Suprapubic skin (tissue), 4 donors: ENCODE measurements around the gene GPC5.

ENCODE experiments used
- EP300 ChIP-seq: sonication (generic); formaldehyde crosslinking; IDR thresholded peaks from one replicate; pipeline ENCODE4 v1.6.1; 2017; ENCODE audit warnings: antibody characterized with exemption
- POLR2A ChIP-seq, 2 donors: fragments of 450-650 bp; IDR thresholded peaks; one replicate each; pipeline ENCODE4 v1.6.1; 2017; ENCODE audit warnings: antibody characterized with exemption in 2 of 2, mild to moderate bottlenecking in 2 of 2, moderate library complexity in 2 of 2
- POLR2AphosphoS5 ChIP-seq, 3 donors: sonication (generic); formaldehyde crosslinking; IDR thresholded peaks; one replicate each; pipeline ENCODE4 v1.6.1; 2017; ENCODE audit warnings: antibody characterized with exemption in 3 of 3
- TF ChIP-seq, protein P1 (sequence below), 2 donors: fragments of 200-600 bp in 1 of 2; fragments of 450-650 bp in 1 of 2; sonication (generic) in 1 of 2; IDR thresholded peaks; one replicate each; pipeline ENCODE4 v1.5.1; 2016 to 2019; ENCODE audit warnings: antibody characterized with exemption in 2 of 2, mild to moderate bottlenecking in 1 of 2, moderate library complexity in 1 of 2

DNA sequence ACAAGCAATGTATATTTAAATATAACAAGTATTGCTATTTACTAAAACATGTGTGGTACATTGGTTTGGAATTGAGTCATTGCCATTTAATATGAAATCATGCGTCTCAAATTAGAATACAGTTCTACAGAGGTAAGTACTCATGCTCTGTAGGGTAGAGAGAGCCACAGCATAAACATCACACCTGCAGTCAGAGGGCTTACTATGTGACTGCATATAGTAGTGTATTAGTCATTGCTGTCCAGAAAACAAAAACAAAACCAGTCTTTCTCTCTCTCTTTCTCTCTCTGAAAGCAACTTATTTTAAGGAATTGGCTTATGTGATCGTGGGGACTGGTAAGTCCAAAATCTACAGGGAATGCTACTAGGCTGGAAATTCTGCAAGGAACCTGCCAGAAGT is 370.3 kb downstream of the GPC5 start:
- TF ChIP-seq POLR2AphosphoS5 (IDR thresholded peaks at IDR 0.05): no peak
- TF ChIP-seq, protein P1, sequence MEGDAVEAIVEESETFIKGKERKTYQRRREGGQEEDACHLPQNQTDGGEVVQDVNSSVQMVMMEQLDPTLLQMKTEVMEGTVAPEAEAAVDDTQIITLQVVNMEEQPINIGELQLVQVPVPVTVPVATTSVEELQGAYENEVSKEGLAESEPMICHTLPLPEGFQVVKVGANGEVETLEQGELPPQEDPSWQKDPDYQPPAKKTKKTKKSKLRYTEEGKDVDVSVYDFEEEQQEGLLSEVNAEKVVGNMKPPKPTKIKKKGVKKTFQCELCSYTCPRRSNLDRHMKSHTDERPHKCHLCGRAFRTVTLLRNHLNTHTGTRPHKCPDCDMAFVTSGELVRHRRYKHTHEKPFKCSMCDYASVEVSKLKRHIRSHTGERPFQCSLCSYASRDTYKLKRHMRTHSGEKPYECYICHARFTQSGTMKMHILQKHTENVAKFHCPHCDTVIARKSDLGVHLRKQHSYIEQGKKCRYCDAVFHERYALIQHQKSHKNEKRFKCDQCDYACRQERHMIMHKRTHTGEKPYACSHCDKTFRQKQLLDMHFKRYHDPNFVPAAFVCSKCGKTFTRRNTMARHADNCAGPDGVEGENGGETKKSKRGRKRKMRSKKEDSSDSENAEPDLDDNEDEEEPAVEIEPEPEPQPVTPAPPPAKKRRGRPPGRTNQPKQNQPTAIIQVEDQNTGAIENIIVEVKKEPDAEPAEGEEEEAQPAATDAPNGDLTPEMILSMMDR (IDR thresholded peaks at IDR 0.05): no peak
- no peak for TF ChIP-seq POLR2A (IDR thresholded peaks at IDR 0.05)
- TF ChIP-seq EP300: no peak
